ENCODE results near the gene GUCY1B1. TPM values are rescaled to one million over a fixed set of nuclear protein-coding genes. Genes with fewer than 3 reads are reported as not detected.

GUCY1B1 gene
- total RNA-seq, 2 donors from 2014 or later, result 0.33 to 2.3 TPM

DNA sequence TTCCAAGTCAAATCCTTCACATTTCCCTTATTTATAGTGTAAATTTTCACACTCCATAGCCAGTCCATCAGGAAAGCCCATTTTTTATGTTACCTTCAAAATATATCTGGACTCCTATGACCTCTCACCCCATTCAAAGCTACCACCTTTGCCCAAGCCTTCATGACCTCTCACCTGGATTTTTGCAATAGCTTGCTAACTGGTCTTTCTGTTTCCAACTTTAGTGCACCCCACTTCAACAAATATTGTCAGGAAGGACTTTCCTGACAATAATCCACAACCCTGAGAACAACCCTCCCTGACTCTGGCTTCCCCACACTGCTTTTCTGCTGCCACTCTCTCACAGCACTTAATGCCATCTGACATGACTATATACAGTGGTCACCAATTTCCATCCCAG, 73.8 kb downstream of the GUCY1B1 start:
- ATAC-seq, result no peak
- no peaks in the 10 kb centered on the region for H3K4me1 Mint-ChIP-seq (ENCODE audit: low read depth in 2 of 2)
- no peaks in the 10 kb centered on the region for H3K36me3 Mint-ChIP-seq
- no peak overlapping the region for H3K4me3 Mint-ChIP-seq
- no peak for DNase-seq (ENCODE audit: low spot score)
- H3K9me3 Mint-ChIP-seq, result no peaks in the 10 kb centered on the region
- peaks cover 6 to 10% of the 10 kb centered on the region in 2 donors for H3K27me3 Mint-ChIP-seq
- no peak overlapping the region for H3K27ac Mint-ChIP-seq

DNA sequence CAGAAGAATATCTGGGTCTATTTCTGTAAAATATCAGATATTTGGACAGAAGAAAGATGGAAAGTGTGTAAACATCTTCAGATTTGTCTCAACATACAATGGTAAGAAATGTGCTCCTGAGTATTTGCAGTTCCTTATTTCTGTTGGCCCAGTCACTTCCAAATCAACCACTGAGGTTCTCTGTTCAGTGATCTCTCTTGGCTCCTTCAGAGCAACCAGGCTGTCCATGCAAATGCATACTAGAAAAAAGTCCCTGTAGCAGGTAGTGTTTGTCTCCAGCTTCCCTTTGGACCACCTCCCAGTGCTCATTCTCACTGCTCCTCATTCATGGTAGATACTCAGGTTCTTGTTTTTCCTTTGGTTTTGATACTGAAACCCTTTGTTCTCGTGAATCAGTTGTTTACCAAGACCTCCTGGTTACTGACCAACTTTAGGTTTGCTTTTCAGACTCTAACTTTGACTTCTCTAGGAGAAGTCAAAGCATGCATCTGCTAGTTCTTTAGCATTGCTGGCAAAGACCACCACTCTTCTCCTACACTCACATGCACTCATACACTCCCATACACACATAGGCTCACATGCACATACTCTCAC, 78.5 kb downstream of the GUCY1B1 start:
- no peak for DNase-seq (ENCODE audit: low spot score)
- Mint-ChIP-seq H3K27ac (no peak overlapping the region), H3K27me3 (peaks cover 9 to 11% of the 10 kb centered on the region in 2 donors), H3K9me3 (no peaks in the 10 kb centered on the region), H3K4me3 (no peak overlapping the region), H3K36me3 (no peaks in the 10 kb centered on the region), H3K4me1 (ENCODE audit: low read depth in 2 of 2) (no peaks in the 10 kb centered on the region)
- ATAC-seq, result no peak

DNA sequence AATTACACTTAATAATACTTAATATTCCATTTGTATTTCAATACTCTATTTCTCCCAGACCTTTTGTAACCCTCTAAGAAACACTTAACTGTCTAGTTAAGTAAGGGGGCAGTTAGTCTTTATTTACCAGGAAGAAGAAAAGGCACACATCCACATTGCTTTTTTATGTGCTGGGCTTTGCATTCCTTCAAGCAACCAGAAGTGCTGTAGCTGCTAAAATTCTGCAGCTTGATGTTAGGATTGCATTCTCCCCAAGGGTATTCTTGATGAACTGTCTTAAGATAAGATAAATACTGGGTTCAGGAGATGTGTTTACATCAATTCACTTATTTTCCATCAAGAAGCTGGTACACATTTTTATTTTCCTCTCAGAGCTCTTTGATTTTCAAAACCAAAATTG, 83.3 kb downstream of the GUCY1B1 start:
- Mint-ChIP-seq H3K36me3 (no peaks in the 10 kb centered on the region), H3K27ac (no peak overlapping the region), H3K4me3 (no peak overlapping the region), H3K9me3 (no peaks in the 10 kb centered on the region), H3K4me1 (ENCODE audit: low read depth in 2 of 2) (no peaks in the 10 kb centered on the region), H3K27me3 (peaks cover 7 to 9% of the 10 kb centered on the region in 2 donors)
- DNase-seq (ENCODE audit: low spot score) (no peak), ATAC-seq (no peak)

DNA sequence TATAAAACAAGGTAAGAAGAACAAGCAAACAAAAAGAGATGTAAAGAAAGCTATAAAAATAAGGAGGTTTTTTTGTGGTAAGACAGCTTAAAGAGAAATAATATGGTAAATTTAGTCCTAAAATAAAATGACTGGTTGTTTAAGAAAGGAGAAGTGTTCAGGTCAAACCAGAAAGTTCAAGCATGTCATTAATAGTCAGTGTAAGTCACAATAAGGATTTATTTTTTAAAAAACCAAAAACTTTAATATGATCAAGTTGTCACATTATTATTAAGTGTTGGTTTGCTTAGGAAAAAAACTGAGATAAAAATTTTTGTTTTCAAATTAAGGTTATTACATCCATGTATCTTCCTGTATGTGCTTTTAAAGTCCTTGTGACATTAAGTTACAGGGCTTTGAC, 88.1 kb downstream of the GUCY1B1 start:
- peaks cover 0 to 2% of the 10 kb centered on the region in 2 donors for H3K27me3 Mint-ChIP-seq
- ATAC-seq, result no peak
- H3K4me3 Mint-ChIP-seq, result no peak overlapping the region
- no peaks in the 10 kb centered on the region for H3K36me3 Mint-ChIP-seq
- H3K9me3 Mint-ChIP-seq, result no peaks in the 10 kb centered on the region
- no peak overlapping the region for H3K27ac Mint-ChIP-seq
- H3K4me1 Mint-ChIP-seq (ENCODE audit: low read depth in 2 of 2), result no peaks in the 10 kb centered on the region
- no peak for DNase-seq (ENCODE audit: low spot score)

DNA sequence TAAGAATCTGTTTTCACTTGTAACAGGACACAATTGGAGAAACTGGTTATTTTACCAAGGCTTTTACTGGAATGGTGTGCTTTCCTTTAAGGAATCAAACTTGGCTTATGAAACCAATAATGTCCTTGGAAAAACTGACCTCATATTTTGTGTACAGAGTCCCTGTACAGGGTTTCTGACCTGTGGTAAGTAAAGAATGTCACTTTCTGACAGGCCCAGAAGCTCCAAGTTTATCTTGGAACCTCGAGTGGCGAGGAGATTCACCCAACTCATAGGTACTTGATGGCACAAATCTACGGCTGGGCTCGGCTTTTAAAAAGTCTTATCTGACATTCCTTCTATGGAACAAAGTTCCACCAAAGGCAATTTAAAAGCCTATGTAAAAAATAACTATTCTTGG, 90.2 kb downstream of the GUCY1B1 start:
- Mint-ChIP-seq H3K36me3 (no peaks in the 10 kb centered on the region), H3K9me3 (no peaks in the 10 kb centered on the region), H3K4me1 (ENCODE audit: low read depth in 2 of 2) (no peaks in the 10 kb centered on the region), H3K27me3 (no peaks in the 10 kb centered on the region), H3K27ac (no peak overlapping the region), H3K4me3 (no peak overlapping the region)
- DNase-seq (ENCODE audit: low spot score) (no peak), ATAC-seq (no peak)

DNA sequence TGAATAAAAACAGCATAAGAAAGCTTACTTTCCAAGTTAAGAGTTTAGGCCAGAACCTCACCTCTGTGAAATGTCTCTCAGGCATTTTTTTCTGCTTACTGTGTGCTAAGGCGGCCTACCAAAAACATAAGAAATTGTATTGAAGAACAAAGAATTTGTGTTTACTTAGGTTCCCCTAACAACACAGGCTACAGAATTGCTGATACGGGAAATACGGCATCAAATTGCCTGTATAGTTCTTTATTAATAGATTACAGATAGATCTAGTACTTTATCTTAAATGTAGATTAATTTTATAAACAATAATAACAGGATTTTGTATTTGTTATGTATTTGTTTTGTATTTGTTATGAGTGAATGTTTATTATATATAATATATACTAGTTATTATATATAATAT, 94.4 kb downstream of the GUCY1B1 start:
- H3K27ac Mint-ChIP-seq, result no peak overlapping the region
- no peak overlapping the region for H3K4me3 Mint-ChIP-seq
- ATAC-seq (no peak), DNase-seq (ENCODE audit: low spot score) (no peak)
- no peaks in the 10 kb centered on the region for H3K36me3 Mint-ChIP-seq
- peaks cover 3% of the 10 kb centered on the region for H3K9me3 Mint-ChIP-seq
- peaks cover 4 to 9% of the 10 kb centered on the region in 2 donors for H3K27me3 Mint-ChIP-seq
- H3K4me1 Mint-ChIP-seq (ENCODE audit: low read depth in 2 of 2), result no peaks in the 10 kb centered on the region

DNA sequence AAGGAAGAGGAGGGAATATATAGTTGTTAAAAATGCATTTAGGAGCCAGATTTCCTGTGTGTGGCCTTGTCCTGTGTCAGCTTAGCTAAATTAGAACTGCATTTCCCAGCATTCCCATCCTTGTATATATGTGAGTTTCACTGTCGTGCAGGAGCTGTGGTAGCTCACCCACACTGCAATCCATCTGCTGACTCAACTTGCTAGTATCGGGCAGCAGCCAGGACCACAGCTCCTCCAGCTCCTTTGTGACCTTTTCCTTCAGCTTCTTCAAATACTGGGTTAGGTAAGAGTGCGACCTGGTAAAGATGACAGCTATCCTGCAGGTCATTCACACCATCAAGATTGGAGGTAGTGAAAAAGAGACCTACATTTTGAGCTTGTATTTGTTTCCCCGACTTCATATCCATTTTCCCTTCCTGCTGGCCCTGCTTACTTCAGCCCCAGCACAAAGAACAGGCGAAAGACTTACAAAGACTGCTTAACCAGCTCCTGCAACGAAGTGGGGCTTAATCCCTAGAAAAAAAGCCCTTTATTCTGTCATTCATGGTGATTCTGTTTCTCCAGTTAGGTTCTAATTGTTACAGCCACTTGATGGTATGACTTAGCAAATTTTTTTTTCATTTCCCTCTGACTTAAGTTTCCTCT, 95.9 kb downstream of the GUCY1B1 start:
- Mint-ChIP-seq H3K4me1 (ENCODE audit: low read depth in 2 of 2) (no peaks in the 10 kb centered on the region), H3K4me3 (no peak overlapping the region)

DNA sequence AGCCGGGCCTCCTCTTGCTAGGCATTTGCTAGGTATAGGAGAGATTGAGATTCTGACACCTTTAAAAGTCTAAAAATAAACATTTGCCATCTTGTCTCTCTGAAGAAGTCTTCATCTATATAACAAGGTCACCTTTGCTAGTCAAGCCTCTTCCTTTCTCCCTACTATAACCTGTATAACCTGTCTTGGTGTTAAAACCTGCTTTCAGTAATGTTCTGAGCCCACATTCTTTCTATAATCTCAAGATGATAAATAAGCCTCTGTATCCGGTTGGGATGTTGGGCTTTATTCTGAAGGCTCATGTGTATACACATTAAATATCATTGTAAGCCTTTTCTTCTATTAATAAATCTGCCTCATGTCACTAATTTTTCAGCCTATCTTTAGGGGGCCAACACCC, 97.1 kb downstream of the GUCY1B1 start:
- ATAC-seq (no peak), DNase-seq (ENCODE audit: low spot score) (no peak)
- Mint-ChIP-seq H3K27ac (no peak overlapping the region), H3K4me1 (ENCODE audit: low read depth in 2 of 2) (no peaks in the 10 kb centered on the region), H3K27me3 (peaks cover 6 to 9% of the 10 kb centered on the region in 2 donors), H3K36me3 (no peaks in the 10 kb centered on the region), H3K9me3 (peaks cover 3% of the 10 kb centered on the region), H3K4me3 (no peak overlapping the region)

More for the DNA sequence above, 95.9 kb downstream of the GUCY1B1 start:
- Mint-ChIP-seq H3K9me3 (peaks cover 3% of the 10 kb centered on the region), H3K27me3 (peaks cover 6 to 9% of the 10 kb centered on the region in 2 donors), H3K36me3 (no peaks in the 10 kb centered on the region), H3K27ac (no peak overlapping the region)
- no peak for ATAC-seq
- DNase-seq (ENCODE audit: low spot score), result no peak

Other genes starting within 250 kb of the GUCY1B1 start
- under 1 TPM; 0.64 to 0.95 TPM for gene GUCY1A1, start 92.2 kb upstream of the GUCY1B1 start, total RNA-seq
- gene ASIC5, start 107.3 kb downstream of the GUCY1B1 start, total RNA-seq, result not detected
- not detected for gene TDO2, start 144.7 kb downstream of the GUCY1B1 start, total RNA-seq
- gene CTSO, start 194.8 kb downstream of the GUCY1B1 start, total RNA-seq, result 1 to 10 TPM; 1.3 to 5.8 TPM